PC-3 (cell line): ENCODE measurements around the gene TAF11L8. TPM values are rescaled to one million over a fixed set of nuclear protein-coding genes. Genes with fewer than 3 reads are reported as not detected.
"Not testable (repeated sequence)": the region's sequence is repeated elsewhere in the genome, so short reads cannot be mapped to it uniquely, and the experiment has no call there.

Experiments
- ATAC-seq: fragments of 200-7000 bp; cut with Tn5 transposase; 2 replicates; pipeline ENCODE4 v1.9.1; 2020; ENCODE audit warnings: mild to moderate bottlenecking, moderate library complexity
- BruUV-seq: library from RNA; stranded (reverse); fragments of 400-500 nt; replicated peaks from 2 replicates; lab custom pipeline; 2021; lab: Mats Ljungman, UMichigan
- CTCF ChIA-PET: fragments of 300-600 bp; sonication (Branson Sonifier 250); formaldehyde crosslinking; loops from one replicate; lab custom pipeline; 2022; ENCODE audit warnings: antibody characterized with exemption; lab: Charles Lee
- POLR2A ChIA-PET: fragments of 300-600 bp; sonication (Branson Sonifier 250); formaldehyde crosslinking; loops from one replicate; lab custom pipeline; 2022; ENCODE audit warnings: antibody characterized with exemption; ENCODE audit not compliant: unreplicated experiment; lab: Charles Lee
- DNase-seq: peaks from one replicate; pipeline ENCODE4 v3.0.0-alpha.2; 2015
- H2AFZ ChIP-seq: fragments of 300-600 bp; sonication (generic); 2 replicates; pipeline ENCODE4 v1.6.0; 2016; ENCODE audit warnings: antibody characterized with exemption, low read length
- H3F3A ChIP-seq: fragments of 300-600 bp; sonication (generic); one replicate; pipeline ENCODE4 v1.6.0; 2017; ENCODE audit warnings: antibody characterized with exemption, low read length, control low read depth, mild to moderate bottlenecking; ENCODE audit not compliant: unreplicated experiment
- H3K27ac ChIP-seq: fragments of 300-600 bp; sonication (generic); 2 replicates; pipeline ENCODE4 v1.5.1; 2016; ENCODE audit warnings: mild to moderate bottlenecking, low read length
- H3K27me3 ChIP-seq: fragments of 300-600 bp; sonication (generic); 2 replicates; pipeline ENCODE4 v1.6.1; 2016; ENCODE audit warnings: low read length, mixed read lengths
- H3K36me3 ChIP-seq: fragments of 300-600 bp; sonication (generic); 2 replicates; pipeline ENCODE4 v1.6.1; 2016; ENCODE audit warnings: low read depth, mixed run types, low read length, mixed read lengths
- H3K4me1 ChIP-seq: fragments of 300-600 bp; sonication (generic); 2 replicates; pipeline ENCODE4 v1.5.1; 2016; ENCODE audit warnings: low read length; ENCODE audit not compliant: insufficient read depth
- H3K4me2 ChIP-seq: fragments of 300-600 bp; sonication (generic); 2 replicates; pipeline ENCODE4 v1.6.0; 2016; ENCODE audit warnings: low read length
- H3K4me3 ChIP-seq: fragments of 300-600 bp; sonication (generic); 2 replicates; pipeline ENCODE4 v1.5.1; 2016; ENCODE audit warnings: mild to moderate bottlenecking, low read length, mixed read lengths
- H3K79me2 ChIP-seq: fragments of 300-600 bp; sonication (generic); 2 replicates; pipeline ENCODE4 v1.6.1; 2017; ENCODE audit warnings: low read length, mixed read lengths
- H3K9ac ChIP-seq: fragments of 300-600 bp; sonication (generic); 2 replicates; pipeline ENCODE4 v1.6.0; 2016; ENCODE audit warnings: mild to moderate bottlenecking, low read length
- H3K9me2 ChIP-seq: fragments of 300-600 bp; sonication (generic); replicated peaks from 2 replicates; pipeline ENCODE4 v1.6.1; 2016; ENCODE audit warnings: mixed run types, low read length, mixed read lengths
- H3K9me3 ChIP-seq: fragments of 300-600 bp; sonication (generic); 2 replicates; pipeline ENCODE4 v1.6.1; 2016; ENCODE audit warnings: low read length, mixed read lengths
- H4K20me1 ChIP-seq: fragments of 300-600 bp; sonication (generic); 2 replicates; pipeline ENCODE4 v1.6.1; 2016; ENCODE audit warnings: low read length, mixed read lengths
- CTCF ChIP-seq: fragments of 300-600 bp; sonication (generic); conservative IDR thresholded peaks from 2 replicates; pipeline ENCODE4 v1.5.1; 2017; ENCODE audit warnings: antibody characterized with exemption, low read depth, mild to moderate bottlenecking, low read length
- EZH2 ChIP-seq: fragments of 300-600 bp; sonication (generic); IDR thresholded peaks from one replicate; pipeline ENCODE4 v1.6.1; 2017; ENCODE audit warnings: antibody characterized with exemption, mild to moderate bottlenecking, low read length; ENCODE audit not compliant: unreplicated experiment
- EZH2phosphoT487 ChIP-seq: fragments of 300-600 bp; sonication (generic); IDR thresholded peaks from 2 replicates; pipeline ENCODE4 v1.6.1; 2018; ENCODE audit warnings: mild to moderate bottlenecking, antibody characterized with exemption, low read length, borderline replicate concordance
- intact Hi-C: fragments of 100-400 bp; cut with micrococcal nuclease; formaldehyde crosslinking; loops from 2 replicates; pipeline ENCODE4 v1.9.0; 2023
- total RNA-seq: library from RNA; depleted of rRNA; stranded (reverse); fragments of >200 nt; gene quantifications from 2 replicates; pipeline ENCODE4 v1.2.3, GENCODE V29; 2014

Gene TAF11L8
- total RNA-seq, 1 experiment from 2014 or later = not detected

DNA sequence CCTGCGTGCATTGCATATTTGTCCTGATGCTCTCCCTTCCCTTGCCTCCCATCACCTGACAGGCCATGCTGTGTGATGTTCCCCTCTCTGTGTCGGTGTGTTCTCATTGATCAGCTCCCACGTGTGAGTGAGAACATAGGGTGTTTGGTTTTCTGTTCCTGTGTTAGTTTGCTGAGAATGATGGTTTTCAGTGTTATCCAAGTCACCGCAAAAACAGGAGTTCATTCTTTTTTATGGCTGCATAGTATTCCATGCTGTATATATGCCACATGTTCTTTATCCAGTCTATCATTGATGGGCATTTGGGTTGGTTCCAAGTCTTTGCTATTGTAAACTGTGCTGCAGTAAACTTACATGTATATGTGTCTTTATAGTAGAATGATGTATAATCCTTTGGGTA is 16.7 kb upstream of the TAF11L8 start:
- DNase-seq, H3K36me3 ChIP-seq, H3K9ac ChIP-seq, POLR2A ChIA-PET, CTCF ChIA-PET, BruUV-seq, H3K4me2 ChIP-seq, H3K4me1 ChIP-seq, H2AFZ ChIP-seq, H3K79me2 ChIP-seq, H3K27ac ChIP-seq, H3K4me3 ChIP-seq, H4K20me1 ChIP-seq, H3K9me3 ChIP-seq, H3K27me3 ChIP-seq, H3K9me2 ChIP-seq, ATAC-seq, intact Hi-C loops, H3F3A ChIP-seq: not testable (repeated sequence)

DNA sequence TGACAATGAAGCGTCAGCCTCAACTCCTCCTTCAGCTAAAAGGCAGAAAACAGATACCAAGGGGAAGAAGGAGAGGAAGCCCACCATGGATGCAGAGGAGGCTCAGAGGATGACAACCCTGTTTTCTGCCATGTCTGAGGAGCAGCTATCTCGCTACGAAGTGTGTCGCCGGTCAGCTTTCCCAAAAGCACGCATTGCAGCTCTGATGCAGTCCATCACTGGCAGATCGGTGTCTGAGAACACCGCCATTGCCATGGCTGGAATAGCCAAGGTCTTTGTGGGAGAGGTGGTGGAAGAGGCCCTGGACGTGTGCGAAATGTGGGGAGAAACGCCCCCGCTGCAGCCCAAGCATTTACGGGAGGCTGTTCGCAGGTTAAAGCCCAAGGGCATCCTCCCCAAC is 14.2 kb upstream of the TAF11L8 start:
- Histone ChIP-seq H3K79me2 (no peaks in the 10 kb centered on the region), H3F3A (no peaks in the 10 kb centered on the region), H3K27ac (no peak overlapping the region), H3K4me3 (no peak overlapping the region), H3K27me3 (no peaks in the 10 kb centered on the region), H3K9me2 (no peaks in the 10 kb centered on the region), H3K9ac (no peak overlapping the region), H3K4me1 (no peaks in the 10 kb centered on the region), H3K4me2 (no peak overlapping the region), H3K36me3 (no peaks in the 10 kb centered on the region), H3K9me3 (no peaks in the 10 kb centered on the region), H2AFZ (no peak overlapping the region), H4K20me1 (no peaks in the 10 kb centered on the region)
- ChIA-PET POLR2A (no interaction called here), CTCF (no interaction called here)
- DNase-seq = no peak
- no peak for TF ChIP-seq CTCF
- TF ChIP-seq EZH2phosphoT487 = no peak
- TF ChIP-seq EZH2 = no peak
- BruUV-seq = no TSS peak
- ATAC-seq = no peak
- intact Hi-C loops = no loop called here

- H4K20me1 ChIP-seq, H3F3A ChIP-seq, H3K27ac ChIP-seq, BruUV-seq, CTCF ChIA-PET, H3K27me3 ChIP-seq, H3K36me3 ChIP-seq, H2AFZ ChIP-seq, DNase-seq, intact Hi-C loops, H3K9ac ChIP-seq, POLR2A ChIA-PET, H3K4me2 ChIP-seq, H3K9me2 ChIP-seq, H3K4me3 ChIP-seq, H3K79me2 ChIP-seq, H3K9me3 ChIP-seq, H3K4me1 ChIP-seq, ATAC-seq: not testable (repeated sequence)
These were observed 13.1 kb upstream of the TAF11L8 start, which contains the start of gene TAF11L11 for GRCh38 chr5:17603880-17604279. Gene TAF11L11, plus strand, starts transcription at chr5:17604183.

DNA sequence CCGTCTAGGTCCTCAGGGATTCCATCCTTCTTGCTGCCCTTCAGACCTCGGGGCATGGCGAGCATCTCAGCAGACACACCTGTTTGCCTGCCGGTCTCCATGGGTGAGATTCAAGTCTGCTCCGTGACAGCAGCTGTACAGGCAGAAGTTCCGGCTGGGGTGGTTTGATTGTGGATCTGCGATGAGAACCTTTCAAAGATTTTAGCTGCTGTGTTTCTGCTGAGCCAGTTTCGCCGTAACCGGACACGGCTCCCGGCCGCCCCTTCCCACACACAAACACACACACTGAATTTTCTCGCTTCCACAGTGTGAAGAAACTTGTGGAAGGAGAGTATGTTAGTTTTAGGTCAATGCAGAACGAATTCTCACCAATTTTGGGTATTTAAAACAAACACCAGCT is 7.0 kb upstream of the TAF11L8 start, which contains the start of gene TAF11L10:
TSS of gene TAF11L10 (minus strand) at position 101 of the 400 bp plus-strand sequence.
- H3K4me3 ChIP-seq, H3K4me2 ChIP-seq, H3K9ac ChIP-seq, H3K79me2 ChIP-seq, ATAC-seq, DNase-seq, intact Hi-C loops, BruUV-seq, H3K27ac ChIP-seq, H3K4me1 ChIP-seq, H3K36me3 ChIP-seq, H3K27me3 ChIP-seq, H3K9me3 ChIP-seq, CTCF ChIA-PET, H4K20me1 ChIP-seq, H2AFZ ChIP-seq, H3F3A ChIP-seq, H3K9me2 ChIP-seq, POLR2A ChIA-PET: not testable (repeated sequence)

- DNase-seq, H3K4me3 ChIP-seq, ATAC-seq, H3K4me2 ChIP-seq, intact Hi-C loops, BruUV-seq, H3K79me2 ChIP-seq, H3K27ac ChIP-seq, POLR2A ChIA-PET, CTCF ChIA-PET, H4K20me1 ChIP-seq, H3K9ac ChIP-seq, H3K36me3 ChIP-seq, H2AFZ ChIP-seq, H3F3A ChIP-seq, H3K9me3 ChIP-seq, H3K27me3 ChIP-seq, H3K9me2 ChIP-seq, H3K4me1 ChIP-seq: not testable (repeated sequence)
These were observed 3.5 kb upstream of the TAF11L8 start, which contains the start of gene TAF11L9 for GRCh38 chr5:17594255-17594654. Gene TAF11L9, minus strand, starts transcription at chr5:17594394.

DNA sequence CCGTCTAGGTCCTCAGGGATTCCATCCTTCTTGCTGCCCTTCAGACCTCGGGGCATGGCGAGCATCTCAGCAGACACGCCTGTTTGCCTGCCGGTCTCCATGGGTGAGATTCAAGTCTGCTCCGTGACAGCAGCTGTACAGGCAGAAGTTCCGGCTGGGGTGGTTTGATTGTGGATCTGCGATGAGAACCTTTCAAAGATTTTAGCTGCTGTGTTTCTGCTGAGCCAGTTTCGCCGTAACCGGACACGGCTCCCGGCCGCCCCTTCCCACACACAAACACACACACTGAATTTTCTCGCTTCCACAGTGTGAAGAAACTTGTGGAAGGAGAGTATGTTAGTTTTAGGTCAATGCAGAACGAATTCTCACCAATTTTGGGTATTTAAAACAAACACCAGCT is 5.1 kb downstream of the TAF11L8 start, which contains the start of gene TAF11L7:
TSS of gene TAF11L7 (minus strand) at position 101 of the 400 bp plus-strand sequence.
- POLR2A ChIA-PET, H3K4me1 ChIP-seq: not testable (repeated sequence)

More for the DNA sequence above, 5.1 kb downstream of the TAF11L8 start, which contains the start of gene TAF11L7:
- CTCF ChIA-PET, H3K9ac ChIP-seq, DNase-seq, H3K9me3 ChIP-seq, H3K9me2 ChIP-seq, H3K27ac ChIP-seq, H3K36me3 ChIP-seq, ATAC-seq, H3K4me2 ChIP-seq, H3F3A ChIP-seq, H3K4me3 ChIP-seq, H3K27me3 ChIP-seq, H4K20me1 ChIP-seq, H3K79me2 ChIP-seq, intact Hi-C loops, BruUV-seq, H2AFZ ChIP-seq: not testable (repeated sequence)
